Liver (tissue), 9 donors: Measurements from ENCODE around the gene CHEK2. TPM values are rescaled to one million over a fixed set of nuclear protein-coding genes. Genes with fewer than 3 reads are reported as not detected.

Experiments
- DNase-seq: peaks from one replicate; pipeline ENCODE4 v3.0.0-alpha.2; 2017; ENCODE audit warnings: low spot score
- H3K27ac ChIP-seq, 2 donors: one replicate each; pipeline ENCODE4 v1.7.0; 2013; ENCODE audit warnings: inconsistent platforms in 2 of 2, low read length in 2 of 2, control low read depth in 1 of 2, low read depth in 1 of 2, mild to moderate bottlenecking in 1 of 2
- H3K27me3 ChIP-seq, 4 donors: one replicate each; pipeline versions ENCODE4 v1.6.1 to v1.7.0; 2013; ENCODE audit warnings: low read length in 3 of 4, inconsistent platforms in 1 of 4, mild to moderate bottlenecking in 1 of 4, moderate library complexity in 1 of 4; ENCODE audit not compliant: control insufficient read depth in 4 of 4, insufficient read depth in 4 of 4
- H3K36me3 ChIP-seq, 4 donors: one replicate each; pipeline versions ENCODE4 v1.6.1 to v1.7.0; 2013; ENCODE audit warnings: low read length in 3 of 4, mild to moderate bottlenecking in 3 of 4, low read depth in 1 of 4, moderate library complexity in 1 of 4; ENCODE audit not compliant: control insufficient read depth in 4 of 4, insufficient read depth in 3 of 4
- H3K4me1 ChIP-seq, 4 donors: one replicate each; pipeline versions ENCODE4 v1.6.1 to v1.7.0; 2013; ENCODE audit warnings: low read length in 3 of 4, mild to moderate bottlenecking in 3 of 4, moderate library complexity in 1 of 4; ENCODE audit not compliant: control insufficient read depth in 4 of 4, insufficient read depth in 4 of 4
- H3K4me3 ChIP-seq, 3 donors: one replicate each; pipeline versions ENCODE4 v1.6.1 to v1.7.0; 2013; ENCODE audit warnings: low read length in 3 of 3, control low read depth in 1 of 3, low read depth in 1 of 3, mild to moderate bottlenecking in 1 of 3
- H3K9ac ChIP-seq, 2 donors: one replicate each; pipeline ENCODE4 v1.7.0; 2013; ENCODE audit warnings: low read length in 2 of 2, mild to moderate bottlenecking in 2 of 2, moderate library complexity in 2 of 2, control low read depth in 1 of 2, low read depth in 1 of 2
- H3K9me3 ChIP-seq, 4 donors: one replicate each; pipeline versions ENCODE4 v1.6.1 to v1.7.0; 2013; ENCODE audit warnings: low read length in 3 of 4; ENCODE audit not compliant: control insufficient read depth in 4 of 4
- ATF3 ChIP-seq: IDR thresholded peaks from 2 replicates; pipeline ENCODE4 v1.6.1; 2016; ENCODE audit warnings: antibody characterized with exemption
- CTCF ChIP-seq: fragments of 150-350 bp; IDR thresholded peaks from 2 replicates; pipeline ENCODE4 v1.5.1; 2017; ENCODE audit warnings: improper control_type of control experiment, low read depth, low read length; ENCODE audit not compliant: missing input control
- EGR1 ChIP-seq, 2 donors: IDR thresholded peaks; 2 replicates each; pipeline ENCODE4 v1.6.1; 2016 to 2018; ENCODE audit warnings: antibody characterized with exemption in 2 of 2, low read depth in 2 of 2
- FOXA1 ChIP-seq: IDR thresholded peaks from 2 replicates; pipeline ENCODE4 v1.6.1; 2016; ENCODE audit warnings: antibody characterized with exemption
- FOXA2 ChIP-seq: IDR thresholded peaks from 2 replicates; pipeline ENCODE4 v1.6.1; 2016; ENCODE audit warnings: antibody characterized with exemption
- HNF4A ChIP-seq, 2 donors: conservative IDR thresholded peaks; 2 replicates each; pipeline ENCODE4 v1.6.1; 2016; ENCODE audit warnings: antibody characterized with exemption in 2 of 2, mild to moderate bottlenecking in 2 of 2
- JUND ChIP-seq, 2 donors: IDR thresholded peaks; 2 replicates each; pipeline ENCODE4 v1.6.1; 2016; ENCODE audit warnings: antibody characterized with exemption in 2 of 2
- MAX ChIP-seq: IDR thresholded peaks from 2 replicates; pipeline ENCODE4 v1.6.1; 2016; ENCODE audit warnings: antibody characterized with exemption
- NR2F2 ChIP-seq: IDR thresholded peaks from 2 replicates; pipeline ENCODE4 v1.6.1; 2016; ENCODE audit warnings: antibody characterized with exemption
- RAD21 ChIP-seq, 2 donors: IDR thresholded peaks; 2 replicates each; pipeline ENCODE4 v1.6.1; 2016; ENCODE audit warnings: antibody characterized with exemption in 2 of 2, mild to moderate bottlenecking in 2 of 2
- REST ChIP-seq: IDR thresholded peaks from 2 replicates; pipeline ENCODE4 v1.6.1; 2016; ENCODE audit warnings: antibody characterized with exemption, mild to moderate bottlenecking
- RXRA ChIP-seq, 2 donors: IDR thresholded peaks; 2 replicates each; pipeline ENCODE4 v1.6.1; 2017 to 2018; ENCODE audit warnings: antibody characterized with exemption in 2 of 2, mild to moderate bottlenecking in 1 of 2
- SP1 ChIP-seq: IDR thresholded peaks from 2 replicates; pipeline ENCODE4 v1.6.1; 2018; ENCODE audit warnings: antibody characterized with exemption, mild to moderate bottlenecking
- TAF1 ChIP-seq: conservative IDR thresholded peaks from 2 replicates; pipeline ENCODE4 v1.6.1; 2016; ENCODE audit warnings: antibody characterized with exemption, mild to moderate bottlenecking
- YY1 ChIP-seq: IDR thresholded peaks from 2 replicates; pipeline ENCODE4 v1.6.1; 2016; ENCODE audit warnings: antibody characterized with exemption, mild to moderate bottlenecking
- ZBTB33 ChIP-seq: IDR thresholded peaks from 2 replicates; pipeline ENCODE4 v1.6.1; 2016; ENCODE audit warnings: antibody characterized with exemption
- WGBS: extraction: QIAGEN DNeasy Blood & Tissue Kit; methylation state at CpG from one replicate; pipeline ENCODE4 v1.1.7; 2013; 5-methylcytosine and 5-hydroxymethylcytosine counted together
- polyA plus RNA-seq, 2 donors: library from polyadenylated mRNA; stranded (reverse) in 1 of 2; unstranded in 1 of 2; fragments of 200-250 nt in 1 of 2; fragments of >200 nt in 1 of 2; fragmentation: Nextera tagmentation in 1 of 2; extraction: Ambion mirVana in 1 of 2; gene quantifications; one replicate each; pipeline versions ENCODE4 v1.2.1 to v1.2.3, GENCODE V29; 2013 to 2015
- total RNA-seq, 2 donors: library from RNA; depleted of rRNA; stranded (reverse); fragments of >200 nt; gene quantifications; one replicate each; pipeline ENCODE4 v1.2.3, GENCODE V29; 2014
- donor health status: healthy.
- donor health status: healthy.
- donor health status: healthy.
- donor health status: healthy.
- donor health status: healthy.

Gene CHEK2
- total and polyA plus RNA-seq, 4 donors, result 1.4 to 10.6 (median 2.8) TPM

GRCh38 chr22:28759861-28760560 is 18.4 kb upstream of the CHEK2 start:
- 87% methylated on average over 3 of the region's 3 CpGs for WGBS
- H3K4me3 ChIP-seq, result no peak overlapping the region

More at GRCh38 chr22:28759861-28760560, 18.4 kb upstream of the CHEK2 start:
- Histone ChIP-seq H3K36me3 (no peaks in the 10 kb centered on the region), H3K9ac (no peak overlapping the region), H3K27me3 (no peaks in the 10 kb centered on the region), H3K4me1 (no peaks in the 10 kb centered on the region), H3K9me3 (no peaks in the 10 kb centered on the region), H3K27ac (no peak overlapping the region)
- DNase-seq, result no peak
- no peak for TF ChIP-seq MAX
- TF ChIP-seq ZBTB33, result no peak
- TF ChIP-seq TAF1, result no peak
- no peak for TF ChIP-seq YY1
- no peak for TF ChIP-seq RAD21 (IDR thresholded peaks at IDR 0.05)
- TF ChIP-seq HNF4A (conservative IDR thresholded peaks at IDR 0.05), result no peak
- TF ChIP-seq RXRA (IDR thresholded peaks at IDR 0.05), result no peak
- TF ChIP-seq NR2F2, result no peak
- no peak for TF ChIP-seq ATF3
- no peak for TF ChIP-seq FOXA1
- no peak for TF ChIP-seq CTCF
- no peak for TF ChIP-seq FOXA2
- TF ChIP-seq EGR1 (IDR thresholded peaks at IDR 0.05; ENCODE audit: low read depth in 2 of 2), result no peak
- no peak for TF ChIP-seq REST
- TF ChIP-seq JUND (IDR thresholded peaks at IDR 0.05), result no peak
- TF ChIP-seq SP1, result no peak
